ENCODE results near the gene ANK2.

DNA sequence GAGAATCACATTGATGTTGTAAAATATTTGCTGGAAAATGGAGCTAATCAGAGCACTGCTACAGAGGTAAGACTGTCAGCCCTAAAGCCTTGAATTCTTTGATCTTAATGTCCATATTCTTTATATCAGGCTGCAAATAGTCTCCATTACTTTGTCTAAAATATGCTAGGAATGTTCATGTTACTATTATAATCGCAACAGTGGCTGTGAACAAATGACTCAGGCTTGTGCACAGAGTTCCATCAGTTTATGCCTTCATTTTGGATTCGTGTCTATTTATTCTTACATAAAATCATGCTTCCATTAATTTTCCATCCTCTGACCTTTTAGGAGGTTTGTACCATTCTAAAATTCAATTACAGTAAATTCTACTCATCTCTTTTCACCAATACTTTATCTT lies 182.7 kb downstream of the ANK2 start:
- TF ChIP-seq, protein P1, sequence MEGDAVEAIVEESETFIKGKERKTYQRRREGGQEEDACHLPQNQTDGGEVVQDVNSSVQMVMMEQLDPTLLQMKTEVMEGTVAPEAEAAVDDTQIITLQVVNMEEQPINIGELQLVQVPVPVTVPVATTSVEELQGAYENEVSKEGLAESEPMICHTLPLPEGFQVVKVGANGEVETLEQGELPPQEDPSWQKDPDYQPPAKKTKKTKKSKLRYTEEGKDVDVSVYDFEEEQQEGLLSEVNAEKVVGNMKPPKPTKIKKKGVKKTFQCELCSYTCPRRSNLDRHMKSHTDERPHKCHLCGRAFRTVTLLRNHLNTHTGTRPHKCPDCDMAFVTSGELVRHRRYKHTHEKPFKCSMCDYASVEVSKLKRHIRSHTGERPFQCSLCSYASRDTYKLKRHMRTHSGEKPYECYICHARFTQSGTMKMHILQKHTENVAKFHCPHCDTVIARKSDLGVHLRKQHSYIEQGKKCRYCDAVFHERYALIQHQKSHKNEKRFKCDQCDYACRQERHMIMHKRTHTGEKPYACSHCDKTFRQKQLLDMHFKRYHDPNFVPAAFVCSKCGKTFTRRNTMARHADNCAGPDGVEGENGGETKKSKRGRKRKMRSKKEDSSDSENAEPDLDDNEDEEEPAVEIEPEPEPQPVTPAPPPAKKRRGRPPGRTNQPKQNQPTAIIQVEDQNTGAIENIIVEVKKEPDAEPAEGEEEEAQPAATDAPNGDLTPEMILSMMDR (IDR thresholded peaks at IDR 0.05; ENCODE audit: low read depth, low read length, missing input control): no peak
- TF ChIP-seq, protein P2, sequence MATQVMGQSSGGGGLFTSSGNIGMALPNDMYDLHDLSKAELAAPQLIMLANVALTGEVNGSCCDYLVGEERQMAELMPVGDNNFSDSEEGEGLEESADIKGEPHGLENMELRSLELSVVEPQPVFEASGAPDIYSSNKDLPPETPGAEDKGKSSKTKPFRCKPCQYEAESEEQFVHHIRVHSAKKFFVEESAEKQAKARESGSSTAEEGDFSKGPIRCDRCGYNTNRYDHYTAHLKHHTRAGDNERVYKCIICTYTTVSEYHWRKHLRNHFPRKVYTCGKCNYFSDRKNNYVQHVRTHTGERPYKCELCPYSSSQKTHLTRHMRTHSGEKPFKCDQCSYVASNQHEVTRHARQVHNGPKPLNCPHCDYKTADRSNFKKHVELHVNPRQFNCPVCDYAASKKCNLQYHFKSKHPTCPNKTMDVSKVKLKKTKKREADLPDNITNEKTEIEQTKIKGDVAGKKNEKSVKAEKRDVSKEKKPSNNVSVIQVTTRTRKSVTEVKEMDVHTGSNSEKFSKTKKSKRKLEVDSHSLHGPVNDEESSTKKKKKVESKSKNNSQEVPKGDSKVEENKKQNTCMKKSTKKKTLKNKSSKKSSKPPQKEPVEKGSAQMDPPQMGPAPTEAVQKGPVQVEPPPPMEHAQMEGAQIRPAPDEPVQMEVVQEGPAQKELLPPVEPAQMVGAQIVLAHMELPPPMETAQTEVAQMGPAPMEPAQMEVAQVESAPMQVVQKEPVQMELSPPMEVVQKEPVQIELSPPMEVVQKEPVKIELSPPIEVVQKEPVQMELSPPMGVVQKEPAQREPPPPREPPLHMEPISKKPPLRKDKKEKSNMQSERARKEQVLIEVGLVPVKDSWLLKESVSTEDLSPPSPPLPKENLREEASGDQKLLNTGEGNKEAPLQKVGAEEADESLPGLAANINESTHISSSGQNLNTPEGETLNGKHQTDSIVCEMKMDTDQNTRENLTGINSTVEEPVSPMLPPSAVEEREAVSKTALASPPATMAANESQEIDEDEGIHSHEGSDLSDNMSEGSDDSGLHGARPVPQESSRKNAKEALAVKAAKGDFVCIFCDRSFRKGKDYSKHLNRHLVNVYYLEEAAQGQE (IDR thresholded peaks at IDR 0.05): no peak
- TF ChIP-seq RAD21 (IDR thresholded peaks at IDR 0.05) (no peak), HNF4A (conservative IDR thresholded peaks at IDR 0.05) (no peak), FOXA1 (IDR thresholded peaks at IDR 0.05) (no peak), SP1 (IDR thresholded peaks at IDR 0.05) (no peak), GABPA (IDR thresholded peaks at IDR 0.05 in 1 of 2, conservative IDR thresholded peaks at IDR 0.05 in 1 of 2) (no peak), EGR1 (IDR thresholded peaks at IDR 0.05; ENCODE audit: low read depth in 2 of 2) (no peak)
- TF ChIP-seq, protein P3, sequence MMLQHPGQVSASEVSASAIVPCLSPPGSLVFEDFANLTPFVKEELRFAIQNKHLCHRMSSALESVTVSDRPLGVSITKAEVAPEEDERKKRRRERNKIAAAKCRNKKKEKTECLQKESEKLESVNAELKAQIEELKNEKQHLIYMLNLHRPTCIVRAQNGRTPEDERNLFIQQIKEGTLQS (IDR thresholded peaks at IDR 0.05): no peak
- TF ChIP-seq, protein P4, sequence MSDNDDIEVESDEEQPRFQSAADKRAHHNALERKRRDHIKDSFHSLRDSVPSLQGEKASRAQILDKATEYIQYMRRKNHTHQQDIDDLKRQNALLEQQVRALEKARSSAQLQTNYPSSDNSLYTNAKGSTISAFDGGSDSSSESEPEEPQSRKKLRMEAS (IDR thresholded peaks at IDR 0.05): no peak

All from liver (tissue), 3 donors.